Stimulated activated CD4-positive, alpha-beta T cell treated with anti-CD3 and anti-CD28 coated beads, Interleukin-12 subunit alpha, Interleukin-12 subunit beta, amount 100 ng/mL, for 4 hours (primary cell): ENCODE measurements around the gene TBPL1.

Experiments
- DNase-seq: peaks from one replicate; pipeline ENCODE4 v3.0.0-alpha.2; 2020

Gene TBPL1

DNA sequence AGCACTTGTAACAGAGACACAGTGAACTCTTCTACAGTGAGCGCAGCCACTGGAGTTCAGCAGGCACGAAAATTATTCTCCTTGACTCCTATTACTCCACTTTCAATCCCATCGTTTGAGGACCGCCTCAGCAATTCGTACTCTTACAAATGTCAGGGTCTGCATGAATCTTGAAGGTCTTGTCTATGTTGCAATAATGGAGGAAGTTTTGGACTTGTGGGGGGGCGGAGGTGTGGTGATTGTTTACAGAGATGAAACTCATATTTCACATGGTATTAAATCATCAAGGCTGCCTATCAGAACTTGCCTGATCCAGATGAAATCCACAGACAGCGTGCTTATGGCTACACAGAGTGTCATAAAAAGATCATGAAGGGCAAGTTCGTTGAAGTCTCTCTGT, 57.4 kb downstream of the TBPL1 start:
- no peak for DNase-seq

DNA sequence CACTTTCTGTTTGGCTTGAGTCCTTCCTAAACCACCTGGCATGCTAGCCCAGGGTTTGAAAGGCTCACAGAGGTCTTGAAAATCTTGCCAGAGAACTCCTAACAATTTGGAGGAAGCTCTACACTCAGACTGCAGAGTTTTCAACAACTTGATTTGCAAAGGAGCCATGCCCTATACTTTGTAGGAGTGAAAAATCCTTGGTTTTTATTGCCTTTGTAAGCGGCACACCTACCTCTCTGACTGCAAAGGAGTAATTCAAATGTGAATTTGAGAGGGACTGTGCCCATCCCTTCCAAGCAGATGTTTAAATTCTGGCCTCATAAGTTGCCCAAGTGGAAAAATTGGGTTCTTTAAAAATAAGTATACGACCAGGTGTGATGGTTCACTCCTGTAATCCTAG, 58.0 kb downstream of the TBPL1 start:
- no peak for DNase-seq

GRCh38 chr6:134014588-134015137, 61.6 kb downstream of the TBPL1 start:
- no peak for DNase-seq

GRCh38 chr6:134015719-134016557, 62.9 kb downstream of the TBPL1 start:
- no peak for DNase-seq

- no peak for DNase-seq
Observed at GRCh38 chr6:134016558-134016814, 63.5 kb downstream of the TBPL1 start.

DNA sequence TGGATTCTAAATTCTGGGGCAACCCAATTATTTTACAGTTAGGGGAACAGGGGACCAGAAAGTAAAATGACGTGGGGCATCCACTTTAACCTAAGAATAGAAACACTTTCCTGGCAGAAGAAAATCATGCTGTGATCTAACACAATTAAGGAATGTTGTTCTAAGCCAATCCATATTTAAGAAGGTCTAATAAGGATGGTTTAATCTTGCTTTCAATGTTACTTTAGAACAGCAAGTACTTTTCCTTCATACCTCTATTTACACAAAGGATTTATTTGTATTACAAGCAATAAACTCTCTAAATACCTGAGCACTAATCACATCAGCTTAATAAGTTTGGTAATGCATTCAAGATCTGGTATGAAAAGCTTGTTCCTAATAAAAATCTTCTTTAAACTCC, 67.0 kb downstream of the TBPL1 start:
- DNase-seq, result no peak

- no peak for DNase-seq
Observed at GRCh38 chr6:134020543-134020942, 67.5 kb downstream of the TBPL1 start.

DNA sequence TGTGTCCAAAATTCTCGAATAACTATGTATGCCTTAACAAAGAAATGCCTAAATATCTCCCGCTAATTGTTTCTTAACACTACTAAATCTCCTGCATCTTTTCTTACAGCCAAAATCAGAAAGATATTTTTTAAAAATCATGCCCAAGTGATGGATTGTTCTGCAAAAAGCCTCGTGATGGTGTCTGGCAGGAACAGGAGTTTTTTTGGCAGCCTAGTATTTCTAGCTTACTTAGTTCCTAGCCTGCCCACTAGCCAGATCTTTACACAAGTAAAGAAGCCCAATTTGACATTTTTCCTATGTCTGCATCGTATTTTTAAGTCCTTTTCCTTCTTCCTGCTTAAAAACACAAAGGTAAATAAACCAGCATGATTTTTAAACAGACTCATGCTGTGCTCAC, 67.9 kb downstream of the TBPL1 start:
- DNase-seq, result no peak

- DNase-seq, result no peak
Observed at GRCh38 chr6:134021396-134022122, 68.5 kb downstream of the TBPL1 start.

- DNase-seq, result no peak
Observed at GRCh38 chr6:134022650-134023049, 69.6 kb downstream of the TBPL1 start.

DNA sequence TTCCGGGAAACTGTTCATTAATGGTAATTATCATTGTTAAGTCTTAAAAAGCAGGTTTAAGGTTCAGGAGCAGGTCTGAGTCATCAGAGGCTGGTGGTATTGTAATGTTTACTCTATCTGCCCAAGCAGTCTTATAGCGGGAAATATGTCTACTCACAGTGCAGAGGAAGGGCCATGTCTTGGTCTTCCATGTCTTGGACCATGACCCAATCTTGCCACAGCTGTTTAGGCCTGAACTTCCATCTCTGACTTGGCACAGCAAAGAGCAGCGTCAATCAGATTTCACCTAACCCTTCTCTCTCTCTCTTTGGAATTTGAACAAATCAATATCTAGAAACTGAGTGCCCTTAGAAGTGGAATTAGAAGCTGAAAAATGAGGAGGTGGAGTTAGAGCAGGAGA, 73.6 kb downstream of the TBPL1 start:
- DNase-seq, result no peak

DNA sequence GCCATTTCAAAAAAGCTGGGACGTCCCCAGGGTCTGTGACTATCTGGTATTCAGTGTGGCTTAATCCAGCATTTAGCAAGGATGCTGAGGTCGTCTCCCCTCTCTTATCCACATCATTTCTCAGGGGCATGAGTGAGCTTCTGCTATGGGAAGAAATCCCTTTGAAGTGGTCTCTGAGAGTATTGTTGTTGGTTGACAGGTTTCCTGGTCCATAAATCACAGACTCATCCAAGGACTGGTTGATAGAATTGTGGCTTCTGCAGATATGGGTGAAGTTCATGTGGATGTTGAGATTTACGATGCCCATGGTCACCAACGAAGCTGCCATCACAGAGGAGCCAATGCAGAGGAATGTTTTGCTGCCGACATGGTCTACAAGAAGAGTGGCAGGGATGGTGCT, 75.4 kb downstream of the TBPL1 start:
- DNase-seq, result no peak

DNA sequence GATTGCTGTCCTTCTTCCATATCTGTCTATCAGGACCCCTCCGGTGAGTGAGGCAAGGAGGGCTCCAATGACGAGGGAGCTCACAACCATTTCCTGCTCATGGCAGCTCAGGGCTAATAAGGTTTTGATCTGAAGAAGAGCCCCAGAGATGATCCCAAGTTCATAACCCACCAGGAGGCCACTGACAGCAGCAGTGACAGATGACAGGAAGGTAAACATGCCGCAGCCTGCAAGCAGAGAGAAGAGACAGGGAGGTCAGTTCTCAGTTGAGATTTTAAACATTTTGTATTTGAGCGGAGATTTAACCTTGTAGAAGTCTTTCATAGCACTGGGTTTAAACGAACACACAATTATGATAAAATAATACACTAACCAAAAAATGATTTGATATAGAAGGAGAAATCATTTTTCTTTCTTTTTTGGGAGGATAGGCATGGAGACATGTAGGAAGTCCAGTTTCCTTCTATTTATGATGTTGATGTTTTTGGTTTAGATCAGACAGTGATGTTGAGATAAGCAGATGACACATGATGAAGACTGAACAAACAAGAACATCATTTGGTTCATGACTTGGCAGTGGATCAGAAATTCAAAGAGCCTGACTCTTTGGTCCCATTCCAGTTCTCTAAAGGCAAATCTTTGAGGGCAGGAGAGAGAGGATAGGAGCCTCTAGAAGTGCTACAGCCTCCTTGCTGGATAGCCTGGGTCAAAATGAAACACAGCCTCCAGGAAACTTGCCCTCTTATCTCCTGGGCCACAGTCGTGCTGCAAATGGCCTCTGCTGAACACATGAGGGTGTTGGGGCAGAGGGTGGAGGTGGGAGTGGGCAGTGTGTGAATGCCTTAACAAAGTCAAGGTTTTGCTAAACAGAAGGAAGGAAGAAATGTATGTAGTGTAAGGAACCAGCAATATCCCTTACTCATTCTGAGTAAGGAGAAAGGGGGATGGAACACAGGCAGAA, 76.8 kb downstream of the TBPL1 start:
- DNase-seq, result no peak

DNA sequence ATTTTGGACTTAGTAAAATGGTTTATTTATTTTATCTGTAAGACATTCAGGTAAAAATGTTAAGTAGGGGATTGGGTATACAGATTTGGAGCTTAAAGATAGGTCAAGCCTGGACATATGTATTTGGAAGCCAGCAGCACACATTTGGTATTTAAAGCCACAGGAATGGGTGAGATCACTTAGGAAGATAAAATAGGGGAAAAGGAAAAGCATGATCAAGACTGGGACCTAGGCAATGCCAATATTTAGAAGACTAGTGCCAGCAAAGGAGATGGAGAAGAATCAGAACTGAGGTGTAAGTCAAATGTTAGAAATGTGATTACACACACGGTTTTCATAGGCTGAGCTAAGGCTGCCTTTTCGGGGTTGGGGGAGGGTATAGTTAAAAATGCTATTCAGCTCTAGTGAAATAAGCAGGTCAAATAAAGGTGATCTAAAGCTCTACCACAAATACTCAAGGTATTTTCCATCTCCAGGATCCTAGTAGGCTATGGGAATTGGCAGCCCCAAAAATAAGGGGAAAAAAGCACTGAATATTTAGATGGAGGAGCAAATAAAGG, 78.8 kb downstream of the TBPL1 start:
- DNase-seq, result no peak

DNA sequence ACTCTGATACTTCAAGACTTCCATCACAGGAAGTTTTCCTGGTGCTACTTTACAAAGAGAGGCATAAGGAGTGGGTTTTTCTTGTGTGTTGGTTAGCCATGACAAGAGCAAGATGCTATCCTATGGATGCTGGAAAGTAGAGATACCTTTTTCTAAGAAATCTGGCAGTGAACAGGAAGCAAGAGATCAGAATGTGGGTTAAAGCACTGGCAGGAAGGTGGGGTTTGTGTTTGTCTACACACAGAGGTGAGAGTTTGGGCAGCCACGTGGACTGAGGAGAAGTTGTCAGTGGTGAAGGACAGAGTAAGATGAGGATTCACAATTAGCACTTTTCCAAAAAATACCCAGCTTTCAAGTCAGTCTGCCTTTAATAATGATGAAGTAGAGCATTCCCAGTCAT, 81.5 kb downstream of the TBPL1 start:
- no peak for DNase-seq

GRCh38 chr6:134034961-134035822, 82.2 kb downstream of the TBPL1 start:
- DNase-seq, result no peak

DNA sequence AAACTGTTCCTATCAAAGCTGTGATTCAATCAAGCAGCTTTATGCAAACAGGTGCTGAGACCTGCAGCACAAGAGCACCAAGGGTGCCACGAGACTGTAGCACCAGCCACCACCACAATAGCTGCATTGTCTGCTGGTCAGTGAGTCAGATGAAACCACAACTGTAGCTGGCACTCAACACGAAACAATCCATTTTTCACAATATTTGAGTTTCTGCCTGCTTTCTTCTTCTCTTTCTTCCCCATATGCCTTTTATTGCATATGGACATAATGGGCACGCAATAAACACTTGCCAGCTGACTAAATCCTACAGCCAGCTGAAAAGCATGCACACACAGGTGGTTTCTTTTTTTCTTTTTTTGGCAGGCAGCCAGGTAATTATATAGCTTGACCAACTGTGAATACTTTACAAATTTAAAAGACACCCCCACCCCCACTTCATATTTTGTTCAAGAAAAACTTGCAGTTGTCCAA, 82.8 kb downstream of the TBPL1 start:
- DNase-seq, result no peak

GRCh38 chr6:134039116-134039515, 86.1 kb downstream of the TBPL1 start:
- no peak for DNase-seq
